Measurements from ENCODE around the gene YDJC.

YDJC gene

DNA sequence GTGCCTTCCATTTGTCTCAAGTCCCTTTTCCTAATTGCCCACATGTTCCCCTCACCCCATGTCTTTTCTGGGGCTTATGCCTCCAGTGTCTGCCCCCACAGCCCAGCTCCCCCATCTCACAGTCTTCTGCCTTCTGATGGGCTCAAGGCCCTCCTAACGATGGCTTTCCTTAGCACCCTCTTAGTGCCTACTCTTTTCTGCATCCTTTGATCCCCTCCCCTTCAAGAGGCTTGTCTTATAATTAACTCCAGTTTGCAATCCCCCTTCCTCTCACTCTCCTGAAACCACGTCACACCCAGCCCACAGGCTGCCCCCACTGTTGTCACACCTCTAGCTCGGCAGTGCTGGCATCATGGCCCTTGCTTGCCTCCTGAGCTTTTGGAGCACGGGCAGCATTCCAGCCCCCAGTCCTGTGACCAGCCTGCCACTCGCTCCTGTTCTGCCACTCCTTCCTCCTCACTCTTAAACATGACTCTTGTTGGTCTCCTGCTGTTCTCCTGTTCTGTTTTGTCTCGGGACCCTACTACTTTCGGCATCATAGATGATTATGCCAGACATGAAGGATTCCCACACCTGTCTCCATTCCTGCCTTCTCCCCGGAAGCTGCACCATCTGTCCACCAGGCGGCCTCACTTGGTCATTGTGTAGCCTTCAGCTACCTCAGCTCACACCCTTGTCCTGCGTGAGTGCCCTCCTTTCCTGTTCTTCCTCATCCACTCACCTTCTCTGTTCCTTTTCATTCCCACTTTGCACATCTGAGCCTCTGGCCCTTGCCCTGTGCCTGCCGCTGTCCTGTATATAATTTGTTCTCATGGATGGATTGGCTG lies 36.2 kb downstream of the YDJC start:
- Histone ChIP-seq H3K27ac (ENCODE audit: low read length) (no peak overlapping the region), H3K9me3 (ENCODE audit: insufficient read depth, low read length, severe bottlenecking) (no peaks in the 10 kb centered on the region), H3K36me3 (ENCODE audit: insufficient read depth, low read length) (peaks cover 71% of the 10 kb centered on the region), H4K20me1 (ENCODE audit: insufficient read depth, low read length) (peaks cover 91% of the 10 kb centered on the region), H3K9ac (ENCODE audit: low read depth, low read length) (no peak overlapping the region), H2AFZ (ENCODE audit: low read depth, low read length) (no peak overlapping the region), H3K4me2 (ENCODE audit: insufficient read depth, low read length) (no peak overlapping the region), H3K4me1 (ENCODE audit: insufficient read depth, low read length) (no peaks in the 10 kb centered on the region), H3K27me3 (ENCODE audit: insufficient read depth, low read length, poor library complexity) (no peaks in the 10 kb centered on the region), H3K4me3 (ENCODE audit: low read depth in 1 of 2, low read length in 2 of 2) (no peak overlapping the region), H3K79me2 (ENCODE audit: insufficient read depth, low read length) (peaks cover 99% of the 10 kb centered on the region)
- TF ChIP-seq, protein P1, sequence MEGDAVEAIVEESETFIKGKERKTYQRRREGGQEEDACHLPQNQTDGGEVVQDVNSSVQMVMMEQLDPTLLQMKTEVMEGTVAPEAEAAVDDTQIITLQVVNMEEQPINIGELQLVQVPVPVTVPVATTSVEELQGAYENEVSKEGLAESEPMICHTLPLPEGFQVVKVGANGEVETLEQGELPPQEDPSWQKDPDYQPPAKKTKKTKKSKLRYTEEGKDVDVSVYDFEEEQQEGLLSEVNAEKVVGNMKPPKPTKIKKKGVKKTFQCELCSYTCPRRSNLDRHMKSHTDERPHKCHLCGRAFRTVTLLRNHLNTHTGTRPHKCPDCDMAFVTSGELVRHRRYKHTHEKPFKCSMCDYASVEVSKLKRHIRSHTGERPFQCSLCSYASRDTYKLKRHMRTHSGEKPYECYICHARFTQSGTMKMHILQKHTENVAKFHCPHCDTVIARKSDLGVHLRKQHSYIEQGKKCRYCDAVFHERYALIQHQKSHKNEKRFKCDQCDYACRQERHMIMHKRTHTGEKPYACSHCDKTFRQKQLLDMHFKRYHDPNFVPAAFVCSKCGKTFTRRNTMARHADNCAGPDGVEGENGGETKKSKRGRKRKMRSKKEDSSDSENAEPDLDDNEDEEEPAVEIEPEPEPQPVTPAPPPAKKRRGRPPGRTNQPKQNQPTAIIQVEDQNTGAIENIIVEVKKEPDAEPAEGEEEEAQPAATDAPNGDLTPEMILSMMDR (IDR thresholded peaks at IDR 0.05; ENCODE audit: borderline replicate concordance, extremely low read depth, low read length, poor library complexity, severe bottlenecking) = no peak
- TF ChIP-seq EZH2 (IDR thresholded peaks at IDR 0.05; ENCODE audit: borderline replicate concordance, low read depth, low read length, severe bottlenecking) = no peak
- no peak for DNase-seq
- no peak for ATAC-seq (ENCODE audit: insufficient read depth, low read depth)

DNA sequence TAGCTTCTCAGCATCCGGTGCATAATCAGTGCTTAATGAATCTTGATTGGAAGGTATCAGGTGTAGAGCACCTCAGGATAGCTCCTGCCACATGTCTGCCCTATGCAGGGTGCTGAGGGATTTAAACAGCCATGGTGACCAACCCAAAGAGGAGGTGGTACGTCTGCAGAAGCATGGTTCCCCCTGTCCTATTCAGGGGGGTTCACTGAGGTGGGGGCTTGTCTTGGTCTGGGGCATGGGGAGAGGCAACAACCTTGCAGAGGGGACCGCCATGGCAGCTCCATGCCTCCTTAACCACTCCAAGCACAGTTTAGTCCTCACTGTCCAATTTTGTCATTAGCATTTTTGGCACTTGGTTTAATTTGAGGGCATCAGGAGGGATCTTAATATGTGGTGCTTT lies 37.4 kb downstream of the YDJC start:
- Histone ChIP-seq H3K4me3 (ENCODE audit: low read depth in 1 of 2, low read length in 2 of 2) (no peak overlapping the region), H4K20me1 (ENCODE audit: insufficient read depth, low read length) (peaks cover 93% of the 10 kb centered on the region), H3K9ac (ENCODE audit: low read depth, low read length) (no peak overlapping the region), H3K9me3 (ENCODE audit: insufficient read depth, low read length, severe bottlenecking) (no peaks in the 10 kb centered on the region), H3K4me2 (ENCODE audit: insufficient read depth, low read length) (no peak overlapping the region), H3K4me1 (ENCODE audit: insufficient read depth, low read length) (no peaks in the 10 kb centered on the region), H3K27ac (ENCODE audit: low read length) (no peak overlapping the region), H3K79me2 (ENCODE audit: insufficient read depth, low read length) (peaks cover 98% of the 10 kb centered on the region), H3K27me3 (ENCODE audit: insufficient read depth, low read length, poor library complexity) (no peaks in the 10 kb centered on the region), H2AFZ (ENCODE audit: low read depth, low read length) (no peak overlapping the region), H3K36me3 (ENCODE audit: insufficient read depth, low read length) (peaks cover 73% of the 10 kb centered on the region)
- no peak for TF ChIP-seq EZH2 (IDR thresholded peaks at IDR 0.05; ENCODE audit: borderline replicate concordance, low read depth, low read length, severe bottlenecking)
- ATAC-seq (ENCODE audit: insufficient read depth, low read depth) (no peak), DNase-seq (no peak)

DNA sequence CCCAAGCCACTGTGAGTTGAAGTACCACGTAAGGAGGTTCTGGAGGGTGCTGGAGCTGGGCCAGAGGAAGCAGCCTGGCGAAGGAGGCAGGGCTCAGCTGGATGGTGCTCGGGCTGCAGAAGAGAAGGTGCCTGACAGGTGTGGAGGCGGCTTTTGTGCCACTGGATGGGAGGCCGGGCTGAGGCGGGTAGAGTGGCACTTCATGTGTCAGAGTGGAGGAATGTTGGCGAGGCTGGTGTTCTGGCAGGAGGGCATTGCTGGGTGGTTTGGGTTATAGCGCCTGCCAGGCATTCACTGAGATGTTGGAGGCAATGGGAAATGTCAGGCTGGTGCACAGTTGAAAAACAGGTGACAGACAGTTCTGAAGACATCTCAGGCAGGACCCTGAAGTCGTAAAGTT lies 38.1 kb downstream of the YDJC start:
- no peak for TF ChIP-seq EZH2 (IDR thresholded peaks at IDR 0.05; ENCODE audit: borderline replicate concordance, low read depth, low read length, severe bottlenecking)
- TF ChIP-seq, protein P1 (IDR thresholded peaks at IDR 0.05; ENCODE audit: borderline replicate concordance, extremely low read depth, low read length, poor library complexity, severe bottlenecking) = no peak
- peaks cover 90% of the 10 kb centered on the region for H4K20me1 ChIP-seq (ENCODE audit: insufficient read depth, low read length)
- no peak overlapping the region for H3K27ac ChIP-seq (ENCODE audit: low read length)
- DNase-seq = no peak
- H3K4me1 ChIP-seq (ENCODE audit: insufficient read depth, low read length) = no peaks in the 10 kb centered on the region
- peaks cover 98% of the 10 kb centered on the region for H3K79me2 ChIP-seq (ENCODE audit: insufficient read depth, low read length)
- no peak overlapping the region for H3K9ac ChIP-seq (ENCODE audit: low read depth, low read length)
- no peak overlapping the region for H3K4me3 ChIP-seq (ENCODE audit: low read depth in 1 of 2, low read length in 2 of 2)
- no peak for ATAC-seq (ENCODE audit: insufficient read depth, low read depth)
- peaks cover 67% of the 10 kb centered on the region for H3K36me3 ChIP-seq (ENCODE audit: insufficient read depth, low read length)
- no peak overlapping the region for H3K4me2 ChIP-seq (ENCODE audit: insufficient read depth, low read length)
- H3K9me3 ChIP-seq (ENCODE audit: insufficient read depth, low read length, severe bottlenecking) = no peaks in the 10 kb centered on the region
- H3K27me3 ChIP-seq (ENCODE audit: insufficient read depth, low read length, poor library complexity) = no peaks in the 10 kb centered on the region
- no peak overlapping the region for H2AFZ ChIP-seq (ENCODE audit: low read depth, low read length)

DNA sequence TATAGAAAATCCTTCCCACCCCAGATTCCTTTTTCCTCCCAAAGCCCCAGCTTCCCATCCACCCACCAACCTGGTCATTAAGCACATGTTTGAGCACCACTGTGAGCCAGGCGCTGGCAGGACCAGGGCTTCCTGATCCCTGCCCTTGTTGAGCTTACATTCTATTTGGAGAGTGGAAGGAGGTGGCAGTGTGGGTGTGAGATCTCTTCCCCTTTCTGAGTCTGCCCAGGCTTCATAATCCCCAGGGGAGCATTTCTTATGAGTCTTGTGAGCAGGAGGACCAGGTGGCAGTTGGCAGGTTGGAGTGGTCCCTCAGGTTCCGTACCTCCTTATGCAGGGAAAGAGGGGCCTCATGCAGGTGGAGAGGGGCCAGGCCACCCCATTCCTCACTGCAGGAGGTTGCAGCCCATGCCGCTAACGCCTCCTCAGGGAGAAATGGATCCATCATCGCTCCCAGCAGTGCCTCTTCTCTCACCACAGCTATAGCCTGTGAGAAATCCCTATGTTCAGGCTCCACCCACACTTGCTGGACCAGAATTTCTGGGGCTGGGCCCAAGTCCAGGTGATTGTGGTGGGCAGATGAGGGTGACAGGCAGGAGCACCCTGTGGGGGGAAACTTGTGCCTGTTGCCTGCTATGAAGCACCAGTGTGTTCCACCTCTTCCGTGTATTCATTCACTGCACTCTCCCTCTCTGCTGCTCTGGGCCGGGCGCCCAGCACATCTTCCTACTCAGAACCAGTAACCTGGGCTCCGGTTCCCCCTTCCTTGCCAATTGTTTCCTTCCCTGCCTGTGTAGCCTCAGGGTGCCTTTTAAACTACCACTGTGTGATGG lies 38.8 kb downstream of the YDJC start:
- Histone ChIP-seq H3K27ac (ENCODE audit: low read length) (no peak overlapping the region), H3K4me2 (ENCODE audit: insufficient read depth, low read length) (no peak overlapping the region), H3K4me3 (ENCODE audit: low read depth in 1 of 2, low read length in 2 of 2) (no peak overlapping the region), H3K36me3 (ENCODE audit: insufficient read depth, low read length) (peaks cover 61% of the 10 kb centered on the region), H3K79me2 (ENCODE audit: insufficient read depth, low read length) (peaks cover 98% of the 10 kb centered on the region), H3K27me3 (ENCODE audit: insufficient read depth, low read length, poor library complexity) (no peaks in the 10 kb centered on the region), H4K20me1 (ENCODE audit: insufficient read depth, low read length) (peaks cover 89% of the 10 kb centered on the region), H3K4me1 (ENCODE audit: insufficient read depth, low read length) (no peaks in the 10 kb centered on the region), H3K9ac (ENCODE audit: low read depth, low read length) (no peak overlapping the region), H3K9me3 (ENCODE audit: insufficient read depth, low read length, severe bottlenecking) (no peaks in the 10 kb centered on the region), H2AFZ (ENCODE audit: low read depth, low read length) (no peak overlapping the region)
- no peak for ATAC-seq (ENCODE audit: insufficient read depth, low read depth)
- DNase-seq = no peak
- TF ChIP-seq, protein P1 (IDR thresholded peaks at IDR 0.05; ENCODE audit: borderline replicate concordance, extremely low read depth, low read length, poor library complexity, severe bottlenecking) = no peak
- TF ChIP-seq EZH2 (IDR thresholded peaks at IDR 0.05; ENCODE audit: borderline replicate concordance, low read depth, low read length, severe bottlenecking) = no peak
